Measurements from ENCODE around the gene RTN1. TPM values are rescaled to one million over a fixed set of nuclear protein-coding genes. Genes with fewer than 3 reads are reported as not detected.

Gene RTN1
- total RNA-seq, 1 experiment from 2014 or later = 9.8 TPM

DNA sequence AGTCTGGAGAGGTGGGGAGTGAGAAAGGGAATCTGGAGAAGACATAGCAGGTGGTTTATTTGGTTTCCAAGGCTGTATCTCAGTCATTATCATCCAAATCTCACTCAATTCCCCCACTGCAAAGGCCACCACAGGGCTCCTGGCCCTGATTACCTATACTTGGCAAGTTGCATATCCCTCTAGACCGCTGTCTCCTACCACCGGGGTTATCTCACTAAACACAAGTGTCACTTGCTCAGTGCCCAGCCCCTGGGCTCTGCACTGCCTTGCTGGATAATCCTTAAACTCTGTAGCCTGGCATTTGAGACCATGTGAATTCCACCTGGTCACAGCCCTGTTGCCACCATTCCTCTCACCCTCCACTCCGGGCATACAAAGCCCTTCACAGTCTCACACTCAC lies 119.0 kb downstream of the RTN1 start:
- intact Hi-C loops (cut with micrococcal nuclease) = no loop called here
- DNase-seq (ENCODE audit: unreplicated experiment) = no peak
- H3K27me3 Mint-ChIP-seq (ENCODE audit: insufficient read depth, unreplicated experiment) = no peaks in the 10 kb centered on the region
- CTCF ChIA-PET = no interaction called here
- TF ChIP-seq, protein P1, sequence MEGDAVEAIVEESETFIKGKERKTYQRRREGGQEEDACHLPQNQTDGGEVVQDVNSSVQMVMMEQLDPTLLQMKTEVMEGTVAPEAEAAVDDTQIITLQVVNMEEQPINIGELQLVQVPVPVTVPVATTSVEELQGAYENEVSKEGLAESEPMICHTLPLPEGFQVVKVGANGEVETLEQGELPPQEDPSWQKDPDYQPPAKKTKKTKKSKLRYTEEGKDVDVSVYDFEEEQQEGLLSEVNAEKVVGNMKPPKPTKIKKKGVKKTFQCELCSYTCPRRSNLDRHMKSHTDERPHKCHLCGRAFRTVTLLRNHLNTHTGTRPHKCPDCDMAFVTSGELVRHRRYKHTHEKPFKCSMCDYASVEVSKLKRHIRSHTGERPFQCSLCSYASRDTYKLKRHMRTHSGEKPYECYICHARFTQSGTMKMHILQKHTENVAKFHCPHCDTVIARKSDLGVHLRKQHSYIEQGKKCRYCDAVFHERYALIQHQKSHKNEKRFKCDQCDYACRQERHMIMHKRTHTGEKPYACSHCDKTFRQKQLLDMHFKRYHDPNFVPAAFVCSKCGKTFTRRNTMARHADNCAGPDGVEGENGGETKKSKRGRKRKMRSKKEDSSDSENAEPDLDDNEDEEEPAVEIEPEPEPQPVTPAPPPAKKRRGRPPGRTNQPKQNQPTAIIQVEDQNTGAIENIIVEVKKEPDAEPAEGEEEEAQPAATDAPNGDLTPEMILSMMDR (IDR thresholded peaks at IDR 0.05; ENCODE audit: unreplicated experiment) = no peak
- H3K4me3 Mint-ChIP-seq (ENCODE audit: unreplicated experiment) = no peak overlapping the region
- H3K27ac Mint-ChIP-seq (ENCODE audit: low read depth, unreplicated experiment) = no peak overlapping the region
- no peaks in the 10 kb centered on the region for H3K9me3 Mint-ChIP-seq (ENCODE audit: unreplicated experiment)
- POLR2A ChIA-PET = no interaction called here
- no TSS peak for BruUV-seq (replicated peaks)
- peaks cover 6% of the 10 kb centered on the region for H3K4me1 Mint-ChIP-seq (ENCODE audit: insufficient read depth, unreplicated experiment)
- H3K36me3 Mint-ChIP-seq (ENCODE audit: insufficient read depth, unreplicated experiment) = no peaks in the 10 kb centered on the region

DNA sequence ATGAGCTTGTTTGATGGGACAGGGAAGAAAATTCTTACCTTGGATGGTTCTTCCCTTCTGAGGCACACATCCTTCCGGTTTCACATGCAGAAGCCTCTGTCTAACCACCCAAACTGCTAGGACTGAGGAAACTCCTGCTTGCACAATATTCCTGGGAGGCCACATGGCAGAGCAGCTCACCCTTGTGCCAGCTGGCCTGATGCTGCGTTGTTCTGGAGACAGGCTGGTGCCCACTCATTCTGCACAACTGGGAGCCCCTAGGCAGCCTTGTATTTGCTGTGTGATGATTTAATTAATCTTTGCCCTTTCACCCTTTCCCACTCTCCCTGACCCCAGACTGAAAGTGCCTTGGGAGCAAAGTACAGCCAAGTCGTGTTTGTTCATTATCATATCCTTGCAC lies 130.8 kb downstream of the RTN1 start:
- Mint-ChIP-seq H3K4me3 (ENCODE audit: unreplicated experiment) (no peak overlapping the region), H3K9me3 (ENCODE audit: unreplicated experiment) (peaks cover 15% of the 10 kb centered on the region), H3K36me3 (ENCODE audit: insufficient read depth, unreplicated experiment) (no peaks in the 10 kb centered on the region), H3K27ac (ENCODE audit: low read depth, unreplicated experiment) (no peak overlapping the region), H3K4me1 (ENCODE audit: insufficient read depth, unreplicated experiment) (peaks cover 7% of the 10 kb centered on the region), H3K27me3 (ENCODE audit: insufficient read depth, unreplicated experiment) (no peaks in the 10 kb centered on the region)
- TF ChIP-seq, protein P1 (IDR thresholded peaks at IDR 0.05; ENCODE audit: unreplicated experiment) = no peak
- DNase-seq (ENCODE audit: unreplicated experiment) = peak; percentile 47
- POLR2A ChIA-PET = no interaction called here
- BruUV-seq (replicated peaks) = no TSS peak
- CTCF ChIA-PET = interaction anchor here (0.6 kb wide), 1 partner anchor 406 kb away, joined by 3 read pairs; no protein-coding TSS in a partner anchor
- intact Hi-C loops (cut with micrococcal nuclease) = no loop called here

DNA sequence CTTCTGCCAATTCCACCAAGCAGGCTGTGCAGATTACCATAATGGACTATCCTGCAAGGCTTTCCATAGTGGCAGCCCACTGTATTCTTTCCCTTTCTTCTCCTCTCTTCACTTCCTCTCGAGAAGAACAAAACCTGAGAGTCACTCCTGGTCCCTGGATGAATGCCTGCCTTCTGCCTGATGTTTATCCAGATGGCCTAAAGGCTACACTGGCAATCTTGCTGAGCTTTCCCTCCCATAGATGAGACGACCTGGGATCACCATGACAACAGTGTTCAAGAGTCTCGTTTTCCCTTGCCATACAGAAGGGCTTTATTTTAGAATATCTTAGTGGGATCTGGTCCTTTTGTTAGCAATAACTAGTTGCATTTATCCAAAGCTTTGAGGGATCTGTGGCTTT lies 142.3 kb downstream of the RTN1 start:
- ChIA-PET POLR2A (interaction anchor here (1.0 kb wide), 2 partner anchors 49 to 244 kb away, joined by 3 read pairs; partner anchors contain the start of genes JKAMP and L3HYPDH), CTCF (interaction anchor here (0.5 kb wide), 1 partner anchor 117 kb away, joined by 3 read pairs; no protein-coding TSS in a partner anchor)
- H3K9me3 Mint-ChIP-seq (ENCODE audit: unreplicated experiment) = peaks cover 15% of the 10 kb centered on the region
- H3K27ac Mint-ChIP-seq (ENCODE audit: low read depth, unreplicated experiment) = no peak overlapping the region
- intact Hi-C loops (cut with micrococcal nuclease) = no loop called here
- peaks cover 41% of the 10 kb centered on the region for H3K4me1 Mint-ChIP-seq (ENCODE audit: insufficient read depth, unreplicated experiment)
- DNase-seq (ENCODE audit: unreplicated experiment) = no peak
- no TSS peak for BruUV-seq (replicated peaks)
- H3K27me3 Mint-ChIP-seq (ENCODE audit: insufficient read depth, unreplicated experiment) = no peaks in the 10 kb centered on the region
- TF ChIP-seq, protein P1 (IDR thresholded peaks at IDR 0.05; ENCODE audit: unreplicated experiment) = no peak
- H3K4me3 Mint-ChIP-seq (ENCODE audit: unreplicated experiment) = no peak overlapping the region
- H3K36me3 Mint-ChIP-seq (ENCODE audit: insufficient read depth, unreplicated experiment) = peaks cover 10% of the 10 kb centered on the region

DNA sequence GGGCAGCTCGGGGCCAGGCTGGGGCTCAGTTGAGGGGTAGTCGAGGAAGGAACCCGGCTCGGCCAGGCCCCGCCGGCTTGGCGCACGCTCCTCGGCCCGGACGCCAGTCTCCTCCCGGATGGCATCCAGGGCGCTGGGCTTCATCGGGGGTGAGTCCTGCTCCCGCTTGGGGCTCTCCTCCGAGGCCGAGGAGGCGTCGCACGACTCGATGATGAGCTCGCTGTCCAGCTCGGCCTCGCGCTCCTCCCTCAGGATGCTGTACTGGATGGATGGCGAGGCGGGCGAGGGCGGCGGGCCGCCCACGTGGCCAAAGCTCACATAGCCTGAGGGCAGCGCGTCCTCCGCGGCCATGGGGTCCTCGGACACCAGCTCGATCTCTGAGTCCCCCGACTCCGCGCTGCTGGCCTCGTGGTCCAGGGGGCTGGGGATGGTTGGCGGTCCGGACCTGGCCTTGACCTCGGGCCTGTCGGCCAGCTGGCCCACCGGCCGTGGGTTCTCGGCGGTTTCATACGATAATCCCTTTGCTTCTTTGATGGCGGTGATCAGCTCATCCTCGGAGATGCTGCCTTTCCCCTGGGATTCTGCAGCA lies 143.4 kb downstream of the RTN1 start:
- Mint-ChIP-seq H3K9me3 (ENCODE audit: unreplicated experiment) (peaks cover 15% of the 10 kb centered on the region), H3K27ac (ENCODE audit: low read depth, unreplicated experiment) (no peak overlapping the region), H3K4me3 (ENCODE audit: unreplicated experiment) (no peak overlapping the region), H3K4me1 (ENCODE audit: insufficient read depth, unreplicated experiment) (peaks cover 44% of the 10 kb centered on the region), H3K36me3 (ENCODE audit: insufficient read depth, unreplicated experiment) (peaks cover 10% of the 10 kb centered on the region), H3K27me3 (ENCODE audit: insufficient read depth, unreplicated experiment) (no peaks in the 10 kb centered on the region)
- ChIA-PET CTCF (no interaction called here), POLR2A (no interaction called here)
- TF ChIP-seq, protein P1 (IDR thresholded peaks at IDR 0.05; ENCODE audit: unreplicated experiment) = no peak
- no peak for DNase-seq (ENCODE audit: unreplicated experiment)
- no TSS peak for BruUV-seq (replicated peaks)
- intact Hi-C loops (cut with micrococcal nuclease) = no loop called here
